ENCODE data around the gene MAPK10.
"Not testable (repeated sequence)": the region's sequence is repeated elsewhere in the genome, so short reads cannot be mapped to it uniquely, and the experiment has no call there.

The MAPK10 gene

GRCh38 chr4:86031927-86032326, 327.9 kb downstream of the MAPK10 start:
- DNase-seq: no peak

- no peak for DNase-seq
Measured at GRCh38 chr4:86026720-86027119, 333.1 kb downstream of the MAPK10 start.

- DNase-seq: not testable (repeated sequence)
Measured at GRCh38 chr4:86021671-86022070, 338.2 kb downstream of the MAPK10 start.

GRCh38 chr4:86019906-86020305, 339.9 kb downstream of the MAPK10 start:
- no peak for DNase-seq

GRCh38 chr4:86019362-86019761, 340.5 kb downstream of the MAPK10 start:
- no peak for DNase-seq

- DNase-seq: peak in 1 of 2 experiments; percentile 39
Measured at GRCh38 chr4:86015412-86016350, 344.2 kb downstream of the MAPK10 start.

GRCh38 chr4:86014599-86014998, 345.3 kb downstream of the MAPK10 start:
- peak in 1 of 2 experiments; percentile 22 for DNase-seq

- no peak for DNase-seq
Measured at GRCh38 chr4:86013621-86014020, 346.2 kb downstream of the MAPK10 start.

- DNase-seq: no peak
Measured at GRCh38 chr4:86011117-86011516, 348.7 kb downstream of the MAPK10 start.

- DNase-seq: no peak
Measured at GRCh38 chr4:86007042-86007441, 352.8 kb downstream of the MAPK10 start.

- DNase-seq: no peak
Measured at GRCh38 chr4:86006057-86006456, 353.8 kb downstream of the MAPK10 start.

GRCh38 chr4:86004030-86004429, 355.8 kb downstream of the MAPK10 start:
- DNase-seq: no peak

- DNase-seq: no peak
Measured at GRCh38 chr4:86001591-86001990, 358.3 kb downstream of the MAPK10 start.

GRCh38 chr4:85995361-85995760, 364.5 kb downstream of the MAPK10 start:
- DNase-seq: no peak

GRCh38 chr4:85994576-85994975, 365.3 kb downstream of the MAPK10 start:
- DNase-seq: no peak

GRCh38 chr4:85993641-85994040, 366.2 kb downstream of the MAPK10 start:
- DNase-seq: no peak

- DNase-seq: no peak
Measured at GRCh38 chr4:85986266-85986665, 373.6 kb downstream of the MAPK10 start.

GRCh38 chr4:85979276-85979675, 380.6 kb downstream of the MAPK10 start:
- DNase-seq: no peak

GRCh38 chr4:85970535-85970934, 389.3 kb downstream of the MAPK10 start:
- no peak for DNase-seq

- peak; percentile 16 to 37 for DNase-seq
Measured at GRCh38 chr4:85968945-85969819, 390.7 kb downstream of the MAPK10 start.

GRCh38 chr4:85967872-85968271, 392.0 kb downstream of the MAPK10 start:
- DNase-seq: no peak

GRCh38 chr4:85966373-85966772, 393.5 kb downstream of the MAPK10 start:
- DNase-seq: no peak

- DNase-seq: no peak
Measured at GRCh38 chr4:85965529-85965928, 394.3 kb downstream of the MAPK10 start.

GRCh38 chr4:85965017-85965416, 394.8 kb downstream of the MAPK10 start:
- not testable (repeated sequence) for DNase-seq

Measured in NCI-H524 (cell line).